ENCODE results near the gene S100G. TPM values are rescaled to one million over a fixed set of nuclear protein-coding genes. Genes with fewer than 3 reads are reported as not detected.
A peak's percentile ranks its signal among the peaks of the same experiment; 100 is the strongest.

S100G gene
- total RNA-seq, 3 donors from 2014 or later (not counting 1 experiment from before 2014, with no cell fraction given), result not detected

GRCh38 chrX:16661495-16661894, 11.5 kb downstream of the S100G start:
- Mint-ChIP-seq H3K27ac (no peak overlapping the region), H3K4me1 (no peaks in the 10 kb centered on the region), H3K4me3 (no peak overlapping the region), H3K27me3 (ENCODE audit: low read depth in 2 of 2) (peaks cover 0 to 6% of the 10 kb centered on the region in 2 donors), H3K36me3 (no peaks in the 10 kb centered on the region), H3K9me3 (no peaks in the 10 kb centered on the region)
- intact Hi-C loops (cut with micrococcal nuclease), result no loop called here
- DNase-seq (no peak), ATAC-seq (no peak)
- WGBS (ENCODE audit: insufficient coverage), result no CpG with 5 or more reads among the region's 2 CpGs
- Histone ChIP-seq H3K27ac (ENCODE audit: low read length) (no peak overlapping the region), H3K9me3 (ENCODE audit: control insufficient read depth, insufficient read depth, low read length) (no peaks in the 10 kb centered on the region), H3K27me3 (ENCODE audit: control insufficient read depth, insufficient read depth, low read length) (no peaks in the 10 kb centered on the region), H3K4me1 (ENCODE audit: control insufficient read depth, insufficient read depth, low read length) (no peaks in the 10 kb centered on the region), H3K36me3 (ENCODE audit: control insufficient read depth, insufficient read depth, low read length) (peaks cover 2% of the 10 kb centered on the region), H3K4me3 (ENCODE audit: low read length) (no peak overlapping the region)
- TF ChIP-seq CTCF (IDR thresholded peaks at IDR 0.05), result no peak

GRCh38 chrX:16662402-16662801, 12.4 kb downstream of the S100G start:
- no peaks in the 10 kb centered on the region for H3K9me3 ChIP-seq (ENCODE audit: control insufficient read depth, insufficient read depth, low read length)
- DNase-seq (no peak), ATAC-seq (no peak)
- H3K27ac ChIP-seq (ENCODE audit: low read length), result no peak overlapping the region
- no peak overlapping the region for H3K4me3 ChIP-seq (ENCODE audit: low read length)
- Mint-ChIP-seq H3K4me1 (no peaks in the 10 kb centered on the region), H3K9me3 (no peaks in the 10 kb centered on the region), H3K27ac (no peak overlapping the region), H3K4me3 (no peak overlapping the region), H3K36me3 (no peaks in the 10 kb centered on the region), H3K27me3 (ENCODE audit: low read depth in 2 of 2) (peaks cover 0 to 4% of the 10 kb centered on the region in 2 donors)
- TF ChIP-seq CTCF (IDR thresholded peaks at IDR 0.05), result no peak
- WGBS (ENCODE audit: insufficient coverage), result 83% methylated on average over 1 of the region's 2 CpGs
- intact Hi-C loops (cut with micrococcal nuclease), result no loop called here
- no peaks in the 10 kb centered on the region for H3K4me1 ChIP-seq (ENCODE audit: control insufficient read depth, insufficient read depth, low read length)
- H3K36me3 ChIP-seq (ENCODE audit: control insufficient read depth, insufficient read depth, low read length), result peaks cover 2% of the 10 kb centered on the region
- H3K27me3 ChIP-seq (ENCODE audit: control insufficient read depth, insufficient read depth, low read length), result no peaks in the 10 kb centered on the region

- H3K27me3 Mint-ChIP-seq (ENCODE audit: low read depth in 2 of 2), result no peaks in the 10 kb centered on the region
- TF ChIP-seq CTCF (IDR thresholded peaks at IDR 0.05), result no peak
- Histone ChIP-seq H3K27me3 (ENCODE audit: control insufficient read depth, insufficient read depth, low read length) (no peaks in the 10 kb centered on the region), H3K27ac (ENCODE audit: low read length) (no peak overlapping the region), H3K36me3 (ENCODE audit: control insufficient read depth, insufficient read depth, low read length) (peaks cover 2% of the 10 kb centered on the region), H3K4me3 (ENCODE audit: low read length) (no peak overlapping the region), H3K4me1 (ENCODE audit: control insufficient read depth, insufficient read depth, low read length) (no peaks in the 10 kb centered on the region), H3K9me3 (ENCODE audit: control insufficient read depth, insufficient read depth, low read length) (no peaks in the 10 kb centered on the region)
- ATAC-seq (no peak), DNase-seq (peak in 1 of 2 donors; percentile 1)
- intact Hi-C loops (cut with micrococcal nuclease), result no loop called here
- 97% methylated on average over 5 of the region's 5 CpGs for WGBS (ENCODE audit: insufficient coverage)
- no peak overlapping the region for H3K4me3 Mint-ChIP-seq
- no peak overlapping the region for H3K27ac Mint-ChIP-seq
- H3K9me3 Mint-ChIP-seq, result no peaks in the 10 kb centered on the region
- H3K36me3 Mint-ChIP-seq, result no peaks in the 10 kb centered on the region
- no peaks in the 10 kb centered on the region for H3K4me1 Mint-ChIP-seq
These were observed 14.1 kb downstream of the S100G start for GRCh38 chrX:16664074-16664473.

- Mint-ChIP-seq H3K4me1 (no peaks in the 10 kb centered on the region), H3K36me3 (no peaks in the 10 kb centered on the region), H3K27me3 (ENCODE audit: low read depth in 2 of 2) (no peaks in the 10 kb centered on the region), H3K9me3 (no peaks in the 10 kb centered on the region), H3K4me3 (no peak overlapping the region), H3K27ac (no peak overlapping the region)
- WGBS (ENCODE audit: insufficient coverage), result 67% methylated on average over 1 of the region's 2 CpGs
- ATAC-seq (no peak), DNase-seq (no peak)
- intact Hi-C loops (cut with micrococcal nuclease), result no loop called here
- Histone ChIP-seq H3K36me3 (ENCODE audit: control insufficient read depth, insufficient read depth, low read length) (peaks cover 2% of the 10 kb centered on the region), H3K27me3 (ENCODE audit: control insufficient read depth, insufficient read depth, low read length) (no peaks in the 10 kb centered on the region), H3K27ac (ENCODE audit: low read length) (no peak overlapping the region), H3K4me3 (ENCODE audit: low read length) (no peak overlapping the region), H3K4me1 (ENCODE audit: control insufficient read depth, insufficient read depth, low read length) (no peaks in the 10 kb centered on the region), H3K9me3 (ENCODE audit: control insufficient read depth, insufficient read depth, low read length) (no peaks in the 10 kb centered on the region)
- TF ChIP-seq CTCF (IDR thresholded peaks at IDR 0.05), result no peak
These were observed 14.7 kb downstream of the S100G start for GRCh38 chrX:16664626-16665025.
